ENCODE measurements around the gene TMPRSS3. TPM values are rescaled to one million over a fixed set of nuclear protein-coding genes. Genes with fewer than 3 reads are reported as not detected.

The TMPRSS3 gene
- total and polyA plus RNA-seq, 2 of the 13 experiments (the other 11 are each of a cell fraction or from before 2014, with no cell fraction given): 2.8 to 16.9 TPM

DNA sequence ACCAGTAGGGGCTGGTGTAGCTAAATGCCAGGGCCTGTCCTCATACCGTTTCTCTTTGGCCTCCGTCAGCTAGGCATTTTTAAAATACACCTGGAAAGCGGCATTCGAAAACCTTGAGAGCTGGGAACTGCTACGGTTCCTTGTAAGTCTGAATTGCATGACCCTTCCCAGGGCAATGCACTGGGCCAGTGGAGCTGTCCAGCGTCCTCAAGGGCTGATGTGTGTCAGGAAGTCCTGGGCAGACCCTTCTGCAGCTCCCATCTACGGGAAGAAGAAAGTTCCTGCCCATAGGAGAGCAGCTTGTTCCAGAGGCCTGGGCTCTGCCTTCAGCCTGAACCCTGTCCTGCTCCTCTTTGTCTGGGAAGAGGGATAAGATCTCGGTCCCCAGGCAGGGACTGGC, 41.9 kb upstream of the TMPRSS3 start:
- H2AFZ ChIP-seq (ENCODE audit: low read length): no peak overlapping the region
- no peaks in the 10 kb centered on the region for H3K4me1 ChIP-seq (ENCODE audit: insufficient read depth, low read length)
- DNase-seq (ENCODE audit: low spot score) (no peak), ATAC-seq (peak; percentile 48; the same call in 1 of the 3 replicates), FAIRE-seq (no peak)
- H4K20me1 ChIP-seq (ENCODE audit: insufficient read depth, low read length): no peaks in the 10 kb centered on the region
- BruUV-seq (replicated peaks): no TSS peak
- H3K9ac ChIP-seq (ENCODE audit: insufficient read depth, low read depth, low read length): no peak overlapping the region
- H3K27ac ChIP-seq (ENCODE audit: extremely low read length, insufficient read depth, low read length): no peak overlapping the region
- intact Hi-C loops (cut with micrococcal nuclease; ENCODE audit: unreplicated experiment): no loop called here
- H3K79me2 ChIP-seq (ENCODE audit: insufficient read depth, low read length): no peaks in the 10 kb centered on the region
- CTCF ChIA-PET (ENCODE audit: low intra/inter-chr PET ratio, low total read pairs): no interaction called here
- POLR2A ChIA-PET: interaction anchor here (0.6 kb wide), 1 partner anchor 216 kb away, joined by 3 read pairs; the partner anchor contains the start of gene PDE9A
- in situ Hi-C loops (cut with HindIII; ENCODE audit: extremely low pct_ligation_motif_present, low pct_unique_long_range_greater_than_20kb): no loop called here
- no peak overlapping the region for H3K4me3 ChIP-seq (replicated peaks in 1 of 3; ENCODE audit: insufficient read depth in 1 of 3, low read depth in 2 of 3, low read length in 3 of 3)
- WGBS (ENCODE audit: low lambda C conversion rate): 37% methylated on average over 8 of the region's 8 CpGs
- no peak for TF ChIP-seq KAT7 (CRISPR knock-in tag; IDR thresholded peaks at IDR 0.05; ENCODE audit: borderline replicate concordance)
- TF ChIP-seq MIER2 (CRISPR knock-in tag; IDR thresholded peaks at IDR 0.05): peak; percentile 94
- TF ChIP-seq, protein P1, sequence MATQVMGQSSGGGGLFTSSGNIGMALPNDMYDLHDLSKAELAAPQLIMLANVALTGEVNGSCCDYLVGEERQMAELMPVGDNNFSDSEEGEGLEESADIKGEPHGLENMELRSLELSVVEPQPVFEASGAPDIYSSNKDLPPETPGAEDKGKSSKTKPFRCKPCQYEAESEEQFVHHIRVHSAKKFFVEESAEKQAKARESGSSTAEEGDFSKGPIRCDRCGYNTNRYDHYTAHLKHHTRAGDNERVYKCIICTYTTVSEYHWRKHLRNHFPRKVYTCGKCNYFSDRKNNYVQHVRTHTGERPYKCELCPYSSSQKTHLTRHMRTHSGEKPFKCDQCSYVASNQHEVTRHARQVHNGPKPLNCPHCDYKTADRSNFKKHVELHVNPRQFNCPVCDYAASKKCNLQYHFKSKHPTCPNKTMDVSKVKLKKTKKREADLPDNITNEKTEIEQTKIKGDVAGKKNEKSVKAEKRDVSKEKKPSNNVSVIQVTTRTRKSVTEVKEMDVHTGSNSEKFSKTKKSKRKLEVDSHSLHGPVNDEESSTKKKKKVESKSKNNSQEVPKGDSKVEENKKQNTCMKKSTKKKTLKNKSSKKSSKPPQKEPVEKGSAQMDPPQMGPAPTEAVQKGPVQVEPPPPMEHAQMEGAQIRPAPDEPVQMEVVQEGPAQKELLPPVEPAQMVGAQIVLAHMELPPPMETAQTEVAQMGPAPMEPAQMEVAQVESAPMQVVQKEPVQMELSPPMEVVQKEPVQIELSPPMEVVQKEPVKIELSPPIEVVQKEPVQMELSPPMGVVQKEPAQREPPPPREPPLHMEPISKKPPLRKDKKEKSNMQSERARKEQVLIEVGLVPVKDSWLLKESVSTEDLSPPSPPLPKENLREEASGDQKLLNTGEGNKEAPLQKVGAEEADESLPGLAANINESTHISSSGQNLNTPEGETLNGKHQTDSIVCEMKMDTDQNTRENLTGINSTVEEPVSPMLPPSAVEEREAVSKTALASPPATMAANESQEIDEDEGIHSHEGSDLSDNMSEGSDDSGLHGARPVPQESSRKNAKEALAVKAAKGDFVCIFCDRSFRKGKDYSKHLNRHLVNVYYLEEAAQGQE (IDR thresholded peaks at IDR 0.05; ENCODE audit: borderline replicate concordance in 1 of 2, low read depth in 1 of 2, low read length in 2 of 2): peak; percentile 81 to 93
- no peak overlapping the region for H3K4me2 ChIP-seq (ENCODE audit: low read depth, low read length)
- H3K27me3 ChIP-seq (ENCODE audit: control insufficient read depth in 1 of 2, insufficient read depth in 2 of 2, low read length in 2 of 2): 0 out of 5 replicates have a peak, but pooled peaks cover 0 to under 1% of the 10 kb centered on the region in 2 experiments
- H3K36me3 ChIP-seq (replicated peaks in 1 of 2; ENCODE audit: control insufficient read depth in 1 of 2, insufficient read depth in 2 of 2, low read length in 2 of 2): no peaks in the 10 kb centered on the region
- no peaks in the 10 kb centered on the region for H3K9me3 ChIP-seq (ENCODE audit: low read length)

DNA sequence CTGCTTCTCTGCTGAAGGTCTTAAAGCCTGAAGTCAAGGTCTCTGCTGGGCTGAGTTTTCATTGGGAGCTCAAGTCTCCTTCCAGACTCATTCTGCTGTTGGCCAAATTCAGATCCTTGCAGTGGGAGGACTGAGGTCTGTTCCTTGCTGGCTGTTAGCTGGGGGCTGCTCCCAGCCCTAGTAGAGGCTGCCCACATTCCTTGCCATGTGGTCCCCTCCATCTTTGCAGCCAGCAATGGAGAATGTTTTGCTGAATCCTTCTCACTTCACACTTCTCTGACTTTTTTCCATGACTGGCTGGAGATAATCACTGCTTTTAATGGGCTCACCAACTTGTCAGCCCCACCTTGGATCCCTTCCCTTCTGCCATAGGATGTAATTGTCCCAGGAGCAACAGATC, 41.1 kb upstream of the TMPRSS3 start:
- CTCF ChIA-PET (ENCODE audit: low intra/inter-chr PET ratio, low total read pairs): no interaction called here

More for the DNA sequence above, 41.1 kb upstream of the TMPRSS3 start:
- Histone ChIP-seq H3K79me2 (ENCODE audit: insufficient read depth, low read length) (no peaks in the 10 kb centered on the region), H3K9ac (ENCODE audit: insufficient read depth, low read depth, low read length) (no peak overlapping the region), H3K4me3 (replicated peaks in 1 of 3; ENCODE audit: insufficient read depth in 1 of 3, low read depth in 2 of 3, low read length in 3 of 3) (no peak overlapping the region), H3K36me3 (replicated peaks in 1 of 2; ENCODE audit: control insufficient read depth in 1 of 2, insufficient read depth in 2 of 2, low read length in 2 of 2) (no peaks in the 10 kb centered on the region), H3K4me1 (ENCODE audit: insufficient read depth, low read length) (no peaks in the 10 kb centered on the region), H3K9me3 (ENCODE audit: low read length) (no peaks in the 10 kb centered on the region), H4K20me1 (ENCODE audit: insufficient read depth, low read length) (no peaks in the 10 kb centered on the region), H3K27ac (ENCODE audit: extremely low read length, insufficient read depth, low read length) (no peak overlapping the region), H3K27me3 (ENCODE audit: control insufficient read depth in 1 of 2, insufficient read depth in 2 of 2, low read length in 2 of 2) (no peaks in the 10 kb centered on the region), H3K4me2 (ENCODE audit: low read depth, low read length) (no peak overlapping the region), H2AFZ (ENCODE audit: low read length) (no peak overlapping the region)
- DNase-seq (ENCODE audit: low spot score): no peak
- no peak for ATAC-seq
- intact Hi-C loops (cut with micrococcal nuclease; ENCODE audit: unreplicated experiment): no loop called here
- BruUV-seq (replicated peaks): no TSS peak
- TF ChIP-seq, protein P2, sequence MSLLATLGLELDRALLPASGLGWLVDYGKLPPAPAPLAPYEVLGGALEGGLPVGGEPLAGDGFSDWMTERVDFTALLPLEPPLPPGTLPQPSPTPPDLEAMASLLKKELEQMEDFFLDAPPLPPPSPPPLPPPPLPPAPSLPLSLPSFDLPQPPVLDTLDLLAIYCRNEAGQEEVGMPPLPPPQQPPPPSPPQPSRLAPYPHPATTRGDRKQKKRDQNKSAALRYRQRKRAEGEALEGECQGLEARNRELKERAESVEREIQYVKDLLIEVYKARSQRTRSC (CRISPR knock-in tag; IDR thresholded peaks at IDR 0.05; ENCODE audit: low read depth): no peak
- TF ChIP-seq THYN1 (CRISPR knock-in tag; IDR thresholded peaks at IDR 0.05; ENCODE audit: borderline replicate concordance, low read depth) (no peak), ZNF543 (CRISPR knock-in tag; IDR thresholded peaks at IDR 0.05) (peak; percentile 90), HOXA5 (CRISPR knock-in tag; IDR thresholded peaks at IDR 0.05) (no peak), ZNF816 (CRISPR knock-in tag; IDR thresholded peaks at IDR 0.05; ENCODE audit: borderline replicate concordance) (no peak), RAD51 (IDR thresholded peaks at IDR 0.05; ENCODE audit: borderline replicate concordance) (no peak)
- TF ChIP-seq, protein P3, sequence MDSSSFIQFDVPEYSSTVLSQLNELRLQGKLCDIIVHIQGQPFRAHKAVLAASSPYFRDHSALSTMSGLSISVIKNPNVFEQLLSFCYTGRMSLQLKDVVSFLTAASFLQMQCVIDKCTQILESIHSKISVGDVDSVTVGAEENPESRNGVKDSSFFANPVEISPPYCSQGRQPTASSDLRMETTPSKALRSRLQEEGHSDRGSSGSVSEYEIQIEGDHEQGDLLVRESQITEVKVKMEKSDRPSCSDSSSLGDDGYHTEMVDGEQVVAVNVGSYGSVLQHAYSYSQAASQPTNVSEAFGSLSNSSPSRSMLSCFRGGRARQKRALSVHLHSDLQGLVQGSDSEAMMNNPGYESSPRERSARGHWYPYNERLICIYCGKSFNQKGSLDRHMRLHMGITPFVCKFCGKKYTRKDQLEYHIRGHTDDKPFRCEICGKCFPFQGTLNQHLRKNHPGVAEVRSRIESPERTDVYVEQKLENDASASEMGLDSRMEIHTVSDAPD (CRISPR knock-in tag; IDR thresholded peaks at IDR 0.05): no peak
- in situ Hi-C loops (cut with HindIII; ENCODE audit: extremely low pct_ligation_motif_present, low pct_unique_long_range_greater_than_20kb): no loop called here
- POLR2A ChIA-PET: no interaction called here
- no peak for FAIRE-seq

All from HepG2 (cell line).